ENCODE data around the gene SPPL3. TPM values are rescaled to one million over a fixed set of nuclear protein-coding genes. Genes with fewer than 3 reads are reported as not detected.
A peak's percentile ranks its signal among the peaks of the same experiment; 100 is the strongest.
"Not testable (repeated sequence)": the region's sequence is repeated elsewhere in the genome, so short reads cannot be mapped to it uniquely, and the experiment has no call there.

The SPPL3 gene
- total RNA-seq, 2 experiments from 2014 or later = 29.5 to 48.2 TPM

DNA sequence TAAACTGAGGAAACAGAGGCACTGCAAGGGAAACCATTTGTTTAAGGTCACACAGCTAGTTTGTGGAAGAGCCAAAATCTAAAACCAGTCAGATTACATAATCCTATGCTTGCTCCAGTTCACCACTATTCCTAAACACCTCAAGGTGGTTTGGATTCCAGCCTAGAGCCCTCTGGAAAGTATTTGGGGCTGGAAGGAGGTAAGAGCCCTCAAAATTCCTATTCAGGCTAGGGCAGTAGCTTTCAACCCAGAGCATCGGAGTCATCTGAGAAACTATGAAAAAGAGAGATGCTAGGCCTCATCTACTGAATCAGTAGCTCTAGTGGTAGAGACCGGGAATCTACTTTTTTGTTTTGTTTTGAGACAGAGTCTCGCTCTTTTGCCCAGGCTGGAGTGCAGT is 16.0 kb upstream of the SPPL3 start:
- H3K9me3 Mint-ChIP-seq (ENCODE audit: low read depth) = peaks cover 11% of the 10 kb centered on the region
- H3K4me3 Mint-ChIP-seq = no peak overlapping the region
- H3K4me1 Mint-ChIP-seq = no peaks in the 10 kb centered on the region
- peaks cover 5% of the 10 kb centered on the region for H3K36me3 Mint-ChIP-seq (ENCODE audit: low read depth)
- no peaks in the 10 kb centered on the region for H3K27me3 Mint-ChIP-seq
- ATAC-seq = no peak
- no peak for DNase-seq
- POLR2A ChIA-PET = no interaction called here
- CTCF ChIA-PET = no interaction called here
- intact Hi-C loops (cut with DNase I, micrococcal nuclease) = no loop called here
- H3K27ac Mint-ChIP-seq = no peak overlapping the region

GRCh38 chr12:120917748-120918147 is 13.6 kb upstream of the SPPL3 start:
- no peak overlapping the region for H3K4me3 Mint-ChIP-seq
- H3K27ac Mint-ChIP-seq = no peak overlapping the region
- intact Hi-C loops (cut with DNase I, micrococcal nuclease) = no loop called here
- H3K36me3 Mint-ChIP-seq (ENCODE audit: low read depth) = peaks cover 5% of the 10 kb centered on the region
- no peak for DNase-seq
- peaks cover 11% of the 10 kb centered on the region for H3K9me3 Mint-ChIP-seq (ENCODE audit: low read depth)
- no peaks in the 10 kb centered on the region for H3K27me3 Mint-ChIP-seq
- H3K4me1 Mint-ChIP-seq = no peaks in the 10 kb centered on the region
- CTCF ChIA-PET = interaction anchor here (0.9 kb wide), 1 partner anchor 26 kb away, joined by 3 read pairs; no protein-coding TSS in a partner anchor
- POLR2A ChIA-PET = no interaction called here
- ATAC-seq = no peak

GRCh38 chr12:120916561-120916960 is 12.4 kb upstream of the SPPL3 start:
- DNase-seq (no peak), ATAC-seq (no peak)
- CTCF ChIA-PET = no interaction called here
- Mint-ChIP-seq H3K4me3 (no peak overlapping the region), H3K27ac (no peak overlapping the region), H3K27me3 (no peaks in the 10 kb centered on the region), H3K9me3 (ENCODE audit: low read depth) (peaks cover 11% of the 10 kb centered on the region), H3K36me3 (ENCODE audit: low read depth) (peaks cover 5% of the 10 kb centered on the region), H3K4me1 (no peaks in the 10 kb centered on the region)
- POLR2A ChIA-PET = no interaction called here
- intact Hi-C loops (cut with DNase I, micrococcal nuclease) = no loop called here

- Mint-ChIP-seq H3K4me3 (no peak overlapping the region), H3K27me3 (no peaks in the 10 kb centered on the region), H3K27ac (no peak overlapping the region), H3K4me1 (no peaks in the 10 kb centered on the region), H3K9me3 (ENCODE audit: low read depth) (peaks cover 11% of the 10 kb centered on the region), H3K36me3 (ENCODE audit: low read depth) (peaks cover 5% of the 10 kb centered on the region)
- intact Hi-C loops (cut with DNase I, micrococcal nuclease) = no loop called here
- DNase-seq (no peak), ATAC-seq (no peak)
- ChIA-PET CTCF (no interaction called here), POLR2A (no interaction called here)
These were observed 10.6 kb upstream of the SPPL3 start for GRCh38 chr12:120914794-120915193.

DNA sequence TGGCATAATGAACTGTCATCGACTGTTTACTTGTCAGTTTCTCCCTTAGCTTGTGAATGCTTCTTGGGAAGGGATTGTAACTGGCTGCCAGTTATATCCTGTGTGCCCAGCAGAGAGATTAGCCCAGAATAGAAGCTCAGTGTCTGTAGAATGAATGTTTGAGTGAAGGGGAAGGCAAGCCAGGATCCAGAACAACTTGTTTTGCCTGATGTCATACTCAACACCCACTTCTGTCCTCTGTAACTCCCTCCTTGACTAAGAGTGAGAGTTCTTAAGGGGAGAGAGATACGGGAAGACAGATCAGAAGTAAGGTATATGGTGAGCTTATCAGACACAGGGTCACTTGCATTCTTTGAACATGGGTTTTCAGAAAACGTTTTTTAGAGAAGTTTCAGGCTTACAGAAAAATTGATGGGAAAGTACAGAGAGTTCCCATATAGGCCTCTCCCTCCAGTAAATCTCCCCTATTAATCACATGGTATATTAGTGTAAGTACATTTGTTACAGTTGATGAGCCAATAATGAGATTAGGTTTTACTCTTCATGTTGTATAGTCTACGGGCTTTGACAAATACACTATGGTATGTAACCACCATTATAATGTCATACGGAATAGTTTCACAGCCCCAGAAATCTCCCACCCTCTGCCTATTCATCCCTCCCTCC is 5.6 kb upstream of the SPPL3 start:
- H3K27me3 Mint-ChIP-seq = no peaks in the 10 kb centered on the region
- peaks cover 3% of the 10 kb centered on the region for H3K4me1 Mint-ChIP-seq
- POLR2A ChIA-PET = interaction anchor here (0.7 kb wide), 1 partner anchor 20 kb away, joined by 6 read pairs; no protein-coding TSS in a partner anchor
- no peaks in the 10 kb centered on the region for H3K9me3 Mint-ChIP-seq (ENCODE audit: low read depth)
- DNase-seq (no peak), ATAC-seq (peak; percentile 51)
- CTCF ChIA-PET = interaction anchor here (1.2 to 2.0 kb wide), 3 partner anchors 34 to 62 kb away, joined by 3 to 4 read pairs (median 3); no protein-coding TSS in a partner anchor
- H3K4me3 Mint-ChIP-seq = no peak overlapping the region
- no peaks in the 10 kb centered on the region for H3K36me3 Mint-ChIP-seq (ENCODE audit: low read depth)
- intact Hi-C loops (cut with DNase I, micrococcal nuclease) = no loop called here
- H3K27ac Mint-ChIP-seq = no peak overlapping the region

GRCh38 chr12:120905856-120906384 is 1.8 kb upstream of the SPPL3 start:
- intact Hi-C loops (cut with DNase I, micrococcal nuclease) = no loop called here
- ATAC-seq (no peak), DNase-seq (no peak)
- Mint-ChIP-seq H3K4me1 (peaks cover 26% of the 10 kb centered on the region), H3K9me3 (ENCODE audit: low read depth) (no peaks in the 10 kb centered on the region), H3K36me3 (ENCODE audit: low read depth) (peaks cover 14% of the 10 kb centered on the region), H3K27me3 (no peaks in the 10 kb centered on the region), H3K27ac (peak overlapping the region; percentile 2), H3K4me3 (no peak overlapping the region)
- ChIA-PET POLR2A (no interaction called here), CTCF (no interaction called here)

DNA sequence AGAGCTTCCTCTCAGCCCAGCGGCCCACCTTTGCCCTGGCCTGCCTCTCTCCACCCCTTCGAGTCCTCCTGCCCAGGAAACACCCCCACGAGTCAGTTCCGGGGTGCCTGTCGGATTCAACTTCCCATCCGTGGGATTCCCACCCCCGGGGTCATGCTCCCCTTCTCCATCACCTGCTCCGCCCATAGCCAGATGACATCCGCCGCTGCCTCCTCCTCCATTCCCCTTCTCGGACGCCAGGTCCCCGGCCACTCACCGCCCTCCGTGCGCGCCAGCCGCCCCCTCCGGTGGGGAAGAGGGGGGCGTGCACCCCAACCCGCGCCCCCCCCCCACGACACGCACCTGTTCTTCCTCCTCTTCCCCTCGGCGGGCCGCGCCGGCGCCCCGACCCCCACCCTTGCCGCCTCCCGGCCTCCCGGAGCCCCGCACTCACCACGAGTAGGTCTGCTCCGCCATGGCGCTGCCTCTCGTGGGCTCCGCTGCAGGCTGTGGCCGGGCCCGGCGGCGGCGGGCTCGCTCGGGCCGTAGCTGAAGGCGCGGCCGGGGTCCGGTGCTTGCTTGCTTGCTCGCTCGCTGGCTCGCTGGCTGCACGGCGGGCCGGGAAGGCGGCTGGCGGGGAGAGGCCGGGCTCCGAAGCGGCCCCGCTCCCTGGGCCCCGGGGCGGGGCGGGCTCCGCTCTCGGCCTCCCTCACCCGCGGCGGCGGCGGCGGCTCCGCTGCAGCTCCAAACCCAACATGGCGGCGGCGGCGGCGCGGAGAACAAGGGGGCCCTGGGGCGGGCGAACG is 554 bp downstream of the SPPL3 start:
- POLR2A ChIA-PET = interaction anchor here (0.8 kb wide), 1 partner anchor 323 kb away, joined by 4 read pairs; the partner anchor contains the start of gene POP5
- peak; percentile 71 for ATAC-seq
- intact Hi-C loops (cut with DNase I, micrococcal nuclease) = loop anchor here in 1 of 2 experiments (1.0 to 5.0 kb wide), 6 partner anchors 121 to 723 kb away; partner anchors contain the start of genes ACADS, ORAI1 and RNF34
- Mint-ChIP-seq H3K9me3 (ENCODE audit: low read depth) (no peaks in the 10 kb centered on the region), H3K4me1 (peaks cover 32% of the 10 kb centered on the region), H3K27ac (peak overlapping the region; percentile 95), H3K36me3 (ENCODE audit: low read depth) (peaks cover 22% of the 10 kb centered on the region), H3K4me3 (peak overlapping the region; percentile 92), H3K27me3 (no peaks in the 10 kb centered on the region)
- CTCF ChIA-PET = interaction anchor here (0.7 to 3.0 kb wide), 4 partner anchors 12 to 154 kb away, joined by 3 to 16 read pairs (median 4); no protein-coding TSS in a partner anchor
- peak; percentile 78 for DNase-seq

- H3K36me3 Mint-ChIP-seq (ENCODE audit: low read depth) = peaks cover 25% of the 10 kb centered on the region
- peak overlapping the region; percentile 92 for H3K4me3 Mint-ChIP-seq
- intact Hi-C loops (cut with DNase I, micrococcal nuclease) = loop anchor here in 1 of 2 experiments (2.0 to 5.0 kb wide), 2 partner anchors 121 to 498 kb away; partner anchors contain the start of gene RNF34
- DNase-seq = peak; percentile 15
- no peaks in the 10 kb centered on the region for H3K9me3 Mint-ChIP-seq (ENCODE audit: low read depth)
- ChIA-PET CTCF (interaction anchor here (0.6 to 3.0 kb wide), 6 partner anchors 9 to 73 kb away, joined by 3 to 16 read pairs (median 4); no protein-coding TSS in a partner anchor), POLR2A (no interaction called here)
- H3K27me3 Mint-ChIP-seq = no peaks in the 10 kb centered on the region
- H3K4me1 Mint-ChIP-seq = peaks cover 36% of the 10 kb centered on the region
- no peak for ATAC-seq
- peak overlapping the region; percentile 95 for H3K27ac Mint-ChIP-seq
These were observed 1.2 kb downstream of the SPPL3 start for GRCh38 chr12:120902846-120903411.

- Mint-ChIP-seq H3K4me3 (peak overlapping the region; percentile 92), H3K36me3 (ENCODE audit: low read depth) (peaks cover 27% of the 10 kb centered on the region), H3K4me1 (peaks cover 41% of the 10 kb centered on the region), H3K9me3 (ENCODE audit: low read depth) (no peaks in the 10 kb centered on the region), H3K27me3 (no peaks in the 10 kb centered on the region), H3K27ac (no peak overlapping the region)
- no peak for DNase-seq
- ChIA-PET CTCF (interaction anchor here (0.6 to 3.0 kb wide), 6 partner anchors 10 to 201 kb away, joined by 3 to 16 read pairs (median 4); no protein-coding TSS in a partner anchor), POLR2A (no interaction called here)
- intact Hi-C loops (cut with DNase I, micrococcal nuclease) = loop anchor here in 1 of 2 experiments (2.0 to 5.0 kb wide), 2 partner anchors 120 to 499 kb away; partner anchors contain the start of gene RNF34
- ATAC-seq = no peak
These were observed 2.3 kb downstream of the SPPL3 start for GRCh38 chr12:120901818-120902217.

DNA sequence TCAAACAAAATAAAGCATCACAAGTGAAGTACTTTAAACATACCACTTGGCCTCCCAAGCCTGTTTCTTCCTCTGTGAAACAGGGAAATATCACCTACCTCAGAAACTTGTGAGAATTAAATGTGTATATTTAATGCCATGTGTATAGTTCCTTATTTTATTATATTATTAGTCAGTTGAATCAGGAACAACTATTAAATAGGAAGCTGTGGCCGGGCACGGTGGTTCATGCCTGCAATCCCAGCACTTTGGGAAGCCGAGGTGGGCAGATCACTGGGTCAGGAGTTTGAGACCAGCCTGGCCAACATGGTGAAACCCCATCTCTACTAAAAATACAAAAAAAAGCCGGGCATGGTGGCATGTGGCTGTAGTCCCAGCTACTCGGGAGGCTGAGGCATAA is 3.1 kb downstream of the SPPL3 start:
- POLR2A ChIA-PET, H3K27me3 Mint-ChIP-seq: not testable (repeated sequence)
- peaks cover 28% of the 10 kb centered on the region for H3K36me3 Mint-ChIP-seq (ENCODE audit: low read depth)

GRCh38 chr12:120895532-120895931 is 8.6 kb downstream of the SPPL3 start:
- POLR2A ChIA-PET = no interaction called here
- H3K27me3 Mint-ChIP-seq = no peaks in the 10 kb centered on the region
- CTCF ChIA-PET = no interaction called here

More for the DNA sequence above, 3.1 kb downstream of the SPPL3 start:
- intact Hi-C loops (cut with DNase I, micrococcal nuclease) = loop anchor here in 1 of 2 experiments (5.0 kb wide), 1 partner anchor 119 kb away; no protein-coding TSS in a partner anchor
- CTCF ChIA-PET = interaction anchor here (0.7 to 3.0 kb wide), 3 partner anchors 13 to 529 kb away, joined by 3 to 16 read pairs (median 3); no protein-coding TSS in a partner anchor
- peaks cover 46% of the 10 kb centered on the region for H3K4me1 Mint-ChIP-seq
- ATAC-seq; H3K4me3 Mint-ChIP-seq; H3K27ac Mint-ChIP-seq; DNase-seq; H3K9me3 Mint-ChIP-seq (ENCODE audit: low read depth): not testable (repeated sequence)

More at GRCh38 chr12:120895532-120895931, 8.6 kb downstream of the SPPL3 start:
- Mint-ChIP-seq H3K4me1 (peaks cover 52% of the 10 kb centered on the region), H3K27ac (no peak overlapping the region), H3K36me3 (ENCODE audit: low read depth) (peaks cover 26% of the 10 kb centered on the region), H3K9me3 (ENCODE audit: low read depth) (no peaks in the 10 kb centered on the region), H3K4me3 (no peak overlapping the region)
- intact Hi-C loops (cut with DNase I, micrococcal nuclease) = no loop called here
- no peak for ATAC-seq
- no peak for DNase-seq

All from activated CD4-positive, alpha-beta T cell treated with anti-CD3 and anti-CD28 coated beads for 36 hours (primary cell).